GM23338 (cell line): ENCODE results near the gene MINDY1. TPM values are rescaled to one million over a fixed set of nuclear protein-coding genes. Genes with fewer than 3 reads are reported as not detected.

ENCODE experiments used
- ATAC-seq: fragments of 200-7000 bp; cut with Tn5 transposase; 3 replicates; pipeline ENCODE4 v1.9.1; 2020
- DNase-seq: peaks from one replicate; pipeline ENCODE4 v3.0.0-alpha.2; 2015; ENCODE audit warnings: low spot score
- H2AFZ ChIP-seq: fragments of 200-600 bp; sonication (generic); 2 replicates; pipeline ENCODE4 v1.8.0; 2016; ENCODE audit warnings: antibody characterized with exemption, mild to moderate bottlenecking, moderate library complexity
- H3F3A ChIP-seq: fragments of 200-600 bp; sonication (generic); replicated peaks from 2 replicates; pipeline ENCODE4 v1.8.0; 2017; ENCODE audit warnings: antibody characterized with exemption, mixed run types, low read depth
- H3K27ac ChIP-seq: fragments of 200-600 bp; sonication (generic); 2 replicates; pipeline ENCODE4 v1.6.1; 2016; ENCODE audit warnings: low read depth
- H3K27me3 ChIP-seq: fragments of 200-600 bp; sonication (generic); 2 replicates; pipeline ENCODE4 v1.8.0; 2016; ENCODE audit warnings: mild to moderate bottlenecking, mixed run types, moderate library complexity; ENCODE audit not compliant: insufficient read depth
- H3K36me3 ChIP-seq: fragments of 200-600 bp; sonication (generic); 2 replicates; pipeline ENCODE4 v1.8.0; 2016; ENCODE audit warnings: mild to moderate bottlenecking; ENCODE audit not compliant: insufficient read depth
- H3K4me1 ChIP-seq: fragments of 200-600 bp; sonication (generic); 2 replicates; pipeline ENCODE4 v1.8.0; 2016; ENCODE audit warnings: mild to moderate bottlenecking, moderate library complexity; ENCODE audit not compliant: insufficient read depth
- H3K4me2 ChIP-seq: fragments of 200-600 bp; sonication (generic); 2 replicates; pipeline ENCODE4 v1.7.1; 2017; ENCODE audit warnings: mixed run types
- H3K4me3 ChIP-seq: fragments of 200-600 bp; sonication (generic); 2 replicates; pipeline ENCODE4 v1.6.1; 2016; ENCODE audit warnings: mixed run types
- H3K79me2 ChIP-seq: fragments of 200-600 bp; sonication (generic); replicated peaks from 2 replicates; pipeline ENCODE4 v1.8.0; 2017; ENCODE audit warnings: mild to moderate bottlenecking; ENCODE audit not compliant: insufficient read depth
- H3K9me2 ChIP-seq: fragments of 200-600 bp; sonication (generic); 2 replicates; pipeline ENCODE4 v1.8.0; 2017; ENCODE audit not compliant: insufficient read depth
- H4K20me1 ChIP-seq: fragments of 200-600 bp; sonication (generic); replicated peaks from 2 replicates; pipeline ENCODE4 v1.8.0; 2017; ENCODE audit warnings: mild to moderate bottlenecking; ENCODE audit not compliant: insufficient read depth
- H3K27ac Mint-ChIP-seq: 2 replicates; pipeline ENCODE4 v1.8.0; 2020; ENCODE audit warnings: inconsistent platforms, mild to moderate bottlenecking, moderate library complexity, mixed read lengths
- H3K27me3 Mint-ChIP-seq: 3 replicates; pipeline ENCODE4 v1.8.0; 2022; ENCODE audit warnings: low read depth, mild to moderate bottlenecking, moderate library complexity, mixed read lengths, inconsistent platforms; ENCODE audit not compliant: insufficient read depth, poor library complexity
- H3K36me3 Mint-ChIP-seq: 3 replicates; pipeline ENCODE4 v1.8.0; 2021; ENCODE audit warnings: low read depth, mild to moderate bottlenecking, inconsistent platforms, moderate library complexity, mixed read lengths
- H3K4me1 Mint-ChIP-seq: 3 replicates; pipeline ENCODE4 v1.8.0; 2020; ENCODE audit warnings: mild to moderate bottlenecking, inconsistent platforms, mixed read lengths
- H3K4me3 Mint-ChIP-seq: 3 replicates; pipeline ENCODE4 v1.8.0; 2021; ENCODE audit warnings: moderate library complexity, mild to moderate bottlenecking, inconsistent platforms, mixed read lengths
- H3K9me3 Mint-ChIP-seq: 3 replicates; pipeline ENCODE4 v1.8.0; 2020; ENCODE audit warnings: moderate library complexity, mild to moderate bottlenecking, inconsistent platforms, mixed read lengths
- CREB1 ChIP-seq: fragments of 250-450 bp; sonication (Bioruptor Pico); IDR thresholded peaks from 2 replicates; pipeline ENCODE4 v1.5.0; 2020; ENCODE audit warnings: low read depth, mild to moderate bottlenecking, moderate library complexity
- EZH2 ChIP-seq: fragments of 200-600 bp; sonication (generic); IDR thresholded peaks from one replicate; pipeline ENCODE4 v1.8.0; 2017; ENCODE audit warnings: antibody characterized with exemption, mild to moderate bottlenecking, low read depth; ENCODE audit not compliant: unreplicated experiment
- EZH2phosphoT487 ChIP-seq: fragments of 200-600 bp; sonication (generic); IDR thresholded peaks from one replicate; pipeline ENCODE4 v1.8.1; 2018; ENCODE audit warnings: antibody characterized with exemption; ENCODE audit not compliant: unreplicated experiment
- NANOG ChIP-seq: IDR thresholded peaks from 2 replicates; pipeline ENCODE4 v1.6.1; 2016; ENCODE audit warnings: antibody characterized with exemption, borderline replicate concordance
- POLR2AphosphoS5 ChIP-seq: IDR thresholded peaks from 2 replicates; pipeline ENCODE4 v1.6.1; 2016; ENCODE audit warnings: antibody characterized with exemption, low read depth
- STAT1 ChIP-seq: IDR thresholded peaks from one replicate; pipeline ENCODE4 v1.6.1; 2016; ENCODE audit warnings: antibody characterized with exemption; ENCODE audit not compliant: unreplicated experiment
- ZNF114 ChIP-seq: fragments of 250-450 bp; sonication (Bioruptor Pico); IDR thresholded peaks from 2 replicates; pipeline ENCODE4 v1.5.0; 2020; ENCODE audit warnings: mild to moderate bottlenecking, moderate library complexity
- polyA plus RNA-seq: library from polyadenylated mRNA; unstranded; fragments of >200 nt; fragmentation: Nextera tagmentation; extraction: Ambion mirVana; gene quantifications from 2 replicates; pipeline ENCODE4 v1.2.1, GENCODE V29; 2016
- total RNA-seq: library from RNA; depleted of rRNA; stranded (reverse); fragments of >200 nt; shearing (Covaris generic); gene quantifications from 2 replicates; pipeline ENCODE4 v1.2.3, GENCODE V29; 2014
- TF ChIP-seq, protein P1 (sequence below): IDR thresholded peaks from one replicate; pipeline ENCODE4 v1.6.1; 2018; ENCODE audit warnings: antibody characterized with exemption; ENCODE audit not compliant: unreplicated experiment
- TF ChIP-seq, protein P2 (sequence below): fragments of 250-450 bp; sonication (Bioruptor Pico); IDR thresholded peaks from 2 replicates; pipeline ENCODE4 v1.5.0; 2020; ENCODE audit warnings: mild to moderate bottlenecking, moderate library complexity

Gene MINDY1
- total and polyA plus RNA-seq, 2 experiments from 2014 or later: 4.5 to 10.3 TPM

DNA sequence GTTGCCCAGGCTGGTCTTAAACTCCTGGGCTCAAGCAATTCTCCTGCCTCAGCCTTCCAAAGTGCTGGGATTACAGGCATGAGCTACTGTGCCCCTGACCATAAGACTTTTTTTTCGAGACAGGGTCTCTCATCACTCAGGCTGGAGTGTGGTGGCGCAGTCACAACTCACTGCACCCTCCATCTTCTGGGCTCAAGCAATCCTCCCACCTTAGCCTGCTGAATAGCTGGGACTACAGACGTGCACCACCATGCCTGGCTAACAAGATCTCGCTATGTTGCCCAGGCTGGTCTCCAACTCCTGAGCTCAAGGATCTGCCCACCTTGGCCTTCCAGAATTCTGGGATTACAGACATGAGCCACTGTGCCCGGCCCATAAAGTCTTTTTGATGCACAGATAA is 42.8 kb upstream of the MINDY1 start:
- Mint-ChIP-seq H3K9me3 (no peaks in the 10 kb centered on the region), H3K27ac (no peak overlapping the region), H3K27me3 (peaks cover 8% of the 10 kb centered on the region), H3K4me1 (peaks cover 9% of the 10 kb centered on the region; the same call in 2 of the 3 replicates), H3K36me3 (peaks cover 35% of the 10 kb centered on the region), H3K4me3 (0 out of 3 replicates have a peak overlapping the region, but pooled peaks have one; percentile 36)
- Histone ChIP-seq H3K9me2 (no peaks in the 10 kb centered on the region), H2AFZ (no peak overlapping the region), H3K27me3 (no peaks in the 10 kb centered on the region), H3K27ac (no peak overlapping the region), H3K4me1 (peaks cover 5% of the 10 kb centered on the region; the same call in 1 of the 2 replicates), H3K4me2 (no peak overlapping the region), H3F3A (peaks cover 38% of the 10 kb centered on the region), H3K36me3 (peaks cover 33% of the 10 kb centered on the region), H3K4me3 (no peak overlapping the region), H4K20me1 (peaks cover 6% of the 10 kb centered on the region), H3K79me2 (no peaks in the 10 kb centered on the region)
- DNase-seq: no peak
- TF ChIP-seq, protein P1, sequence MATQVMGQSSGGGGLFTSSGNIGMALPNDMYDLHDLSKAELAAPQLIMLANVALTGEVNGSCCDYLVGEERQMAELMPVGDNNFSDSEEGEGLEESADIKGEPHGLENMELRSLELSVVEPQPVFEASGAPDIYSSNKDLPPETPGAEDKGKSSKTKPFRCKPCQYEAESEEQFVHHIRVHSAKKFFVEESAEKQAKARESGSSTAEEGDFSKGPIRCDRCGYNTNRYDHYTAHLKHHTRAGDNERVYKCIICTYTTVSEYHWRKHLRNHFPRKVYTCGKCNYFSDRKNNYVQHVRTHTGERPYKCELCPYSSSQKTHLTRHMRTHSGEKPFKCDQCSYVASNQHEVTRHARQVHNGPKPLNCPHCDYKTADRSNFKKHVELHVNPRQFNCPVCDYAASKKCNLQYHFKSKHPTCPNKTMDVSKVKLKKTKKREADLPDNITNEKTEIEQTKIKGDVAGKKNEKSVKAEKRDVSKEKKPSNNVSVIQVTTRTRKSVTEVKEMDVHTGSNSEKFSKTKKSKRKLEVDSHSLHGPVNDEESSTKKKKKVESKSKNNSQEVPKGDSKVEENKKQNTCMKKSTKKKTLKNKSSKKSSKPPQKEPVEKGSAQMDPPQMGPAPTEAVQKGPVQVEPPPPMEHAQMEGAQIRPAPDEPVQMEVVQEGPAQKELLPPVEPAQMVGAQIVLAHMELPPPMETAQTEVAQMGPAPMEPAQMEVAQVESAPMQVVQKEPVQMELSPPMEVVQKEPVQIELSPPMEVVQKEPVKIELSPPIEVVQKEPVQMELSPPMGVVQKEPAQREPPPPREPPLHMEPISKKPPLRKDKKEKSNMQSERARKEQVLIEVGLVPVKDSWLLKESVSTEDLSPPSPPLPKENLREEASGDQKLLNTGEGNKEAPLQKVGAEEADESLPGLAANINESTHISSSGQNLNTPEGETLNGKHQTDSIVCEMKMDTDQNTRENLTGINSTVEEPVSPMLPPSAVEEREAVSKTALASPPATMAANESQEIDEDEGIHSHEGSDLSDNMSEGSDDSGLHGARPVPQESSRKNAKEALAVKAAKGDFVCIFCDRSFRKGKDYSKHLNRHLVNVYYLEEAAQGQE: no peak
- no peak for ATAC-seq

DNA sequence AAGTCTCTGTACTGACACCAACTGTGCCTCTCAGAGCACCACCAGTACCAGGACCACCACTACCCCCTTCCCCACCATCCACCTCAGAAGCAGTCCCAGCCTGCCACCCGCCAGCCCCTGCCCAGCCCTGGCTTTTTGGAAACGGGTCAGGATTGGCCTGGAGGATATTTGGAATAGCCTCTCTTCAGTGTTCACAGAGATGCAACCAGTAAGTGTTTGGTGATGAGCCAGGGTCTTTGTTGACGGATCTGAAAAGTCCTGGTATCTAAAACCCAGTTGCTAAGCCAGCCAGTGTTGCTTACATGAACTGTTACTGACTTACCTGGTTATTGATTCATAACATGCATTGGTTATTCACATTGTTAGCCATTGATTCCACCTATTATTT is 41.9 kb upstream of the MINDY1 start:
- Histone ChIP-seq H3K79me2 (no peaks in the 10 kb centered on the region), H3K4me2 (peak overlapping the region; percentile 99), H3K27ac (no peak overlapping the region), H3K36me3 (peaks cover 25% of the 10 kb centered on the region), H3K9me2 (no peaks in the 10 kb centered on the region), H2AFZ (no peak overlapping the region), H3F3A (peaks cover 35% of the 10 kb centered on the region), H4K20me1 (peaks cover 3% of the 10 kb centered on the region), H3K4me1 (peaks cover 5% of the 10 kb centered on the region; the same call in 1 of the 2 replicates), H3K27me3 (no peaks in the 10 kb centered on the region), H3K4me3 (peak overlapping the region; percentile 95)
- ATAC-seq: no peak
- Mint-ChIP-seq H3K4me1 (peaks cover 9% of the 10 kb centered on the region; the same call in 2 of the 3 replicates), H3K27me3 (peaks cover 8% of the 10 kb centered on the region), H3K36me3 (peaks cover 27% of the 10 kb centered on the region), H3K4me3 (peak overlapping the region; percentile 94), H3K9me3 (no peaks in the 10 kb centered on the region), H3K27ac (peak overlapping the region; percentile 96; the same call in 1 of the 2 replicates)
- DNase-seq: no peak
- no peak for TF ChIP-seq POLR2AphosphoS5
- TF ChIP-seq, protein P2, sequence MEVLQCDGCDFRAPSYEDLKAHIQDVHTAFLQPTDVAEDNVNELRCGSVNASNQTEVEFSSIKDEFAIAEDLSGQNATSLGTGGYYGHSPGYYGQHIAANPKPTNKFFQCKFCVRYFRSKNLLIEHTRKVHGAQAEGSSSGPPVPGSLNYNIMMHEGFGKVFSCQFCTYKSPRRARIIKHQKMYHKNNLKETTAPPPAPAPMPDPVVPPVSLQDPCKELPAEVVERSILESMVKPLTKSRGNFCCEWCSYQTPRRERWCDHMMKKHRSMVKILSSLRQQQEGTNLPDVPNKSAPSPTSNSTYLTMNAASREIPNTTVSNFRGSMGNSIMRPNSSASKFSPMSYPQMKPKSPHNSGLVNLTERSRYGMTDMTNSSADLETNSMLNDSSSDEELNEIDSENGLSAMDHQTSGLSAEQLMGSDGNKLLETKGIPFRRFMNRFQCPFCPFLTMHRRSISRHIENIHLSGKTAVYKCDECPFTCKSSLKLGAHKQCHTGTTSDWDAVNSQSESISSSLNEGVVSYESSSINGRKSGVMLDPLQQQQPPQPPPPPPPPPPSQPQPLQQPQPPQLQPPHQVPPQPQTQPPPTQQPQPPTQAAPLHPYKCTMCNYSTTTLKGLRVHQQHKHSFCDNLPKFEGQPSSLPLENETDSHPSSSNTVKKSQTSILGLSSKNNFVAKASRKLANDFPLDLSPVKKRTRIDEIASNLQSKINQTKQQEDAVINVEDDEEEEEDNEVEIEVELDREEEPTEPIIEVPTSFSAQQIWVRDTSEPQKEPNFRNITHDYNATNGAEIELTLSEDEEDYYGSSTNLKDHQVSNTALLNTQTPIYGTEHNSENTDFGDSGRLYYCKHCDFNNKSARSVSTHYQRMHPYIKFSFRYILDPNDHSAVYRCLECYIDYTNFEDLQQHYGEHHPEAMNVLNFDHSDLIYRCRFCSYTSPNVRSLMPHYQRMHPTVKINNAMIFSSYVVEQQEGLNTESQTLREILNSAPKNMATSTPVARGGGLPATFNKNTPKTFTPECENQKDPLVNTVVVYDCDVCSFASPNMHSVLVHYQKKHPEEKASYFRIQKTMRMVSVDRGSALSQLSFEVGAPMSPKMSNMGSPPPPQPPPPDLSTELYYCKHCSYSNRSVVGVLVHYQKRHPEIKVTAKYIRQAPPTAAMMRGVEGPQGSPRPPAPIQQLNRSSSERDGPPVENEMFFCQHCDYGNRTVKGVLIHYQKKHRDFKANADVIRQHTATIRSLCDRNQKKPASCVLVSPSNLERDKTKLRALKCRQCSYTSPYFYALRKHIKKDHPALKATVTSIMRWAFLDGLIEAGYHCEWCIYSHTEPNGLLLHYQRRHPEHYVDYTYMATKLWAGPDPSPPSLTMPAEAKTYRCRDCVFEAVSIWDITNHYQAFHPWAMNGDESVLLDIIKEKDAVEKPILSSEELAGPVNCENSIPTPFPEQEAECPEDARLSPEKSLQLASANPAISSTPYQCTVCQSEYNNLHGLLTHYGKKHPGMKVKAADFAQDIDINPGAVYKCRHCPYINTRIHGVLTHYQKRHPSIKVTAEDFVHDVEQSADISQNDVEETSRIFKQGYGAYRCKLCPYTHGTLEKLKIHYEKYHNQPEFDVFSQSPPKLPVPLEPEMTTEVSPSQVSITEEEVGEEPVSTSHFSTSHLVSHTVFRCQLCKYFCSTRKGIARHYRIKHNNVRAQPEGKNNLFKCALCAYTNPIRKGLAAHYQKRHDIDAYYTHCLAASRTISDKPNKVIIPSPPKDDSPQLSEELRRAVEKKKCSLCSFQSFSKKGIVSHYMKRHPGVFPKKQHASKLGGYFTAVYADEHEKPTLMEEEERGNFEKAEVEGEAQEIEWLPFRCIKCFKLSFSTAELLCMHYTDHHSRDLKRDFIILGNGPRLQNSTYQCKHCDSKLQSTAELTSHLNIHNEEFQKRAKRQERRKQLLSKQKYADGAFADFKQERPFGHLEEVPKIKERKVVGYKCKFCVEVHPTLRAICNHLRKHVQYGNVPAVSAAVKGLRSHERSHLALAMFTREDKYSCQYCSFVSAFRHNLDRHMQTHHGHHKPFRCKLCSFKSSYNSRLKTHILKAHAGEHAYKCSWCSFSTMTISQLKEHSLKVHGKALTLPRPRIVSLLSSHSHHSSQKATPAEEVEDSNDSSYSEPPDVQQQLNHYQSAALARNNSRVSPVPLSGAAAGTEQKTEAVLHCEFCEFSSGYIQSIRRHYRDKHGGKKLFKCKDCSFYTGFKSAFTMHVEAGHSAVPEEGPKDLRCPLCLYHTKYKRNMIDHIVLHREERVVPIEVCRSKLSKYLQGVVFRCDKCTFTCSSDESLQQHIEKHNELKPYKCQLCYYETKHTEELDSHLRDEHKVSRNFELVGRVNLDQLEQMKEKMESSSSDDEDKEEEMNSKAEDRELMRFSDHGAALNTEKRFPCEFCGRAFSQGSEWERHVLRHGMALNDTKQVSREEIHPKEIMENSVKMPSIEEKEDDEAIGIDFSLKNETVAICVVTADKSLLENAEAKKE (CRISPR knock-in tag): 0 out of 2 replicates have a peak, but pooled peaks have one; percentile 5
- TF ChIP-seq EZH2phosphoT487: no peak
- TF ChIP-seq EZH2: no peak
- no peak for TF ChIP-seq CREB1 (CRISPR knock-in tag)
- TF ChIP-seq NANOG: no peak
- TF ChIP-seq STAT1: no peak
- TF ChIP-seq ZNF114: no peak
